ENCODE measurements around the gene KIF1A. TPM values are rescaled to one million over a fixed set of nuclear protein-coding genes. Genes with fewer than 3 reads are reported as not detected.
"Not testable (repeated sequence)": the region's sequence is repeated elsewhere in the genome, so short reads cannot be mapped to it uniquely, and the experiment has no call there.

KIF1A gene
- polyA plus RNA-seq, 4 donors: 7.9 to 15.8 (median 12.5) TPM

DNA sequence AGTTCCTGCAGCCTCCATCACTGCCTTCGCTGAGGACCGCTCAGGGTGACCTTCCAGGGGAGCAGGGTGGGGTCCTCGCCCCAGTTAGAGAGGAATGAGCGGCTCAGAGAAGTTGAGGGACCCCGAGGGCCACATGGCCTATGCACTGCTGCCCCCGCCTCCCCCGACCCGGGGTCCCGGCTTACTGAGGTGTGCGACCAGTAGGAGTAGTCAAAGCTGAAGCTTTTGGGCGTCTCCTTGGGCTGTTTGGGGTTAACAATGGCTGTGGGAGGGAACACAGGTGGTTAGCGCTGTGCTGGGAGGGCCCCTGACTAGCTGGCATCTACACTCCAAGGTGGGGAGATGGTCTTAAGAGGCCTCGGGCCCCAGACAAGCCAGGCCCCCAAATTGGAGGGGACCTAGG is 31.0 kb downstream of the KIF1A start:
- no peak for DNase-seq (ENCODE audit: low read depth in 4 of 4, low spot score in 2 of 4)

DNA sequence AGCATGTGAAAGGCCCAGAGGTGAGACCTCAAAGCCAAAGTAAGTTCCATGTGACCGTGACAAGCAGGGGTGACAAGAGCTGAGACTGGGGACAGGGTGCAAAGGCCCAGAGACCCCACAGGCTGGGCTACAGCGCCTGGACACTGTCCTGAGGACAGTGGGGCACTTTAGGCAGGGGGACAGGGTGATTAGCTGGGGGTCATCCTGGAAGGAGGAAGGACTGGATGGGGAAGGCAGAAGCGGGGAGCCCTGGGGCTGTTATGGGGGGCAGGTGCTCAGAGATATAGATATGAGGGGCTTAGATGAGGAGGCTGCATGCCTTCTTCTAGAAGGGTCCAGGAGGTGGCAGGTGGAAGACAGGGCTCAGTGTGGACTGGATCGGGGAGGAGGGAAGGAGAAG is 31.5 kb downstream of the KIF1A start:
- no peak for DNase-seq (ENCODE audit: low read depth in 4 of 4, low spot score in 2 of 4)

- DNase-seq (ENCODE audit: low read depth in 4 of 4, low spot score in 2 of 4): no peak
These were observed 32.2 kb downstream of the KIF1A start for GRCh38 chr2:240787521-240788472.

- no peak for DNase-seq (ENCODE audit: low read depth in 4 of 4, low spot score in 2 of 4)
These were observed 33.1 kb downstream of the KIF1A start for GRCh38 chr2:240786871-240787311.

DNA sequence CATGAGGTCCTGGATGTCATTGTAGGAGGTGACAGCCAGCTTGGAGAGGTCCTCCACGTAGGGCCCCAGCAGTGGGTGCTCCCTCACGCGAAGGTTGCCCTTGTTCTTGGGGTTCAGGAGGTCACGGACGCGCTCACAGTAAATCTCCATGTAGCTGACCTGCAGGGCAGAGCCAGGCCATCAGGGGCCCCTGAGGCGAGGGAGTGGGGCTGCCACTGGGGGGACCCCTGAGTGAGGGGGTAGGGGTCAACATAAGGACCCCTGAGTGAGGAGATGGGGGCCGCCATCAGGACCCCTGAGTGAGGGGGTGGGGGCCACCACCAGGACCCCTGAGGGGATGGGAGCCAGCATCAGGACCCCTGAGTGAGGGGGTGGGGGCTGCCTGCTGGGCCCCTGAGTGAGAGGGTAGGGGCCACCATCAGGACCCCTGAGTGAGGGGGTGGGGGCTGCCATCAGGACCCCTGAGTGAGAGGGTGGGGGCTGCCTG is 33.6 kb downstream of the KIF1A start:
- DNase-seq (ENCODE audit: low read depth in 4 of 4, low spot score in 2 of 4): no peak

GRCh38 chr2:240785424-240786335 is 34.3 kb downstream of the KIF1A start:
- no peak for DNase-seq (ENCODE audit: low read depth in 4 of 4, low spot score in 2 of 4)

GRCh38 chr2:240784629-240785423 is 35.2 kb downstream of the KIF1A start:
- DNase-seq (ENCODE audit: low read depth in 4 of 4, low spot score in 2 of 4): no peak

DNA sequence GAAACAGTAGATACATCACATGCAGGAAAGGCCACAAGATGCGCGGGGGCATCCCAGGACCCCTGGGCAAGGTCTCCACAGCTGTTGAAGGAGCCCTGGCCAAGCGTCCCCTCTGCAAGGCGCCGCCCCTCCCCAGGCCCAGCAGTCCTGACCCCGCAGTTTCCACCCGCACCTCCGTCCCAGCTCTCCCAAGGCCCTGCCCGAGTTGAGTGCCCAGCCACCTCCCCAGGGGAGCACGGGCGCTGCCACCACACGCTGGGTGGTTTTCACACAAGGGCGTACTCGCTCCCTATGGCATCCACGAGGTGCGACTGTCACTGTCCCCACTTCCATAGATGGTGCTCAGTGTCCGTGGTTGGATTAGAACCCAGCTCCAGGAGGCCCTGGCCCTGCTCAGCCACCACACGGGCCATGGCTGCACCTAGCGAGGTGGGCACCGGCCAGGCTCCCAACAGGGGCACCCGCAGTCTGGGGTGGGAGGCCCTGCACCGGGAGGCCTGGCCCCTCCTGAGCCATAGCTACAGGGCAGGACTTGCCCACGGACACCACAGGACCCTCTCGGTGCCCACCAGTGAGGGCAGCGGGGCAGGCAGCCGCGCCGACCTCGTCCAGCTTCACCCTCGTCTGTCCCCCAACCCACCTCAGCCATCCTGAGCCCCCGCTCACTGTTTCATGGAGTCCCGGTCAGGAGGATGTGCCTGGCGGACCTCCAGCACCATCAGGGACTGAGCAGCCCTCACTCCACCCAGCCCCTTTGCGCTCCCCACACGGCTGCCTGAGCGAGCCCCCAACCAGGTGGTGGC is 36.0 kb downstream of the KIF1A start:
- no peak for DNase-seq (ENCODE audit: low read depth in 4 of 4, low spot score in 2 of 4)

- DNase-seq (ENCODE audit: low read depth in 4 of 4, low spot score in 2 of 4): no peak
These were observed 36.9 kb downstream of the KIF1A start for GRCh38 chr2:240782886-240783818.

- no peak for DNase-seq (ENCODE audit: low read depth in 4 of 4, low spot score in 2 of 4)
These were observed 37.7 kb downstream of the KIF1A start for GRCh38 chr2:240782221-240782885.

DNA sequence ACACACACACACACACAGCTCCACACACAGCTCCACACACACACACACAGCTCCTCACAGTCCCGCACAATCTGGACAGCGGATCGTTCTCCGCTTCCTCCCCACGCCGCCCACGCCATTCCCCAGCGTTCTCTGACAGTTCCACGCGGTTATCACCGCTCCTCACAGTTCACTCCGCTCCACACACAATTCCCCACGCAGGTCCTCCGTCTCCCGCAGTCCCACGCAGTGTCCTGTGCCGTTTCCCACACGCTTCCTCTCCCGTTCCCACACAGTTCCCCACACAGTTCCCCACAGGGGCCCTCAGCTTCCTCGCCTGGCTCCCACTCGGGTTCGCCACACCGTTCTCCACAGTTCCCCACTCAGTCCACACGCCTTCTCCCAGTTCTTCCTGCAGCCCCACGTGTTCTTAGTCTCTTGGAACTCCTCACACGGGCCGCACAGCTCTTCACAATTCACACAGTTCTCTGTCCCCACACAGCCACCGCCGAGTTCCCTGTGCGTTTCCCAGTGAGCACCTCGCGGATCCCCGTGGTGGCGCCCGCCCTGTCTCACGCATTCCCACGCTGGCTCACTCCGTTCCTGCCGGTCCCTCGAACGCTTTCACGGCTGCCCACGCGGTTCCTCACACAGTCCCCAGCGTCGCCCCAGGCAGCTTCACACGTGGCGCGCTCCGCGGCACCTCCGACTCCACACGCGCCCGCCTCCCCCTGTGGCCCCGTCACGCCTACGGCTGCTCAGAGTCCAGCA is 38.4 kb downstream of the KIF1A start:
- no peak for DNase-seq (ENCODE audit: low read depth in 4 of 4, low spot score in 2 of 4)

DNA sequence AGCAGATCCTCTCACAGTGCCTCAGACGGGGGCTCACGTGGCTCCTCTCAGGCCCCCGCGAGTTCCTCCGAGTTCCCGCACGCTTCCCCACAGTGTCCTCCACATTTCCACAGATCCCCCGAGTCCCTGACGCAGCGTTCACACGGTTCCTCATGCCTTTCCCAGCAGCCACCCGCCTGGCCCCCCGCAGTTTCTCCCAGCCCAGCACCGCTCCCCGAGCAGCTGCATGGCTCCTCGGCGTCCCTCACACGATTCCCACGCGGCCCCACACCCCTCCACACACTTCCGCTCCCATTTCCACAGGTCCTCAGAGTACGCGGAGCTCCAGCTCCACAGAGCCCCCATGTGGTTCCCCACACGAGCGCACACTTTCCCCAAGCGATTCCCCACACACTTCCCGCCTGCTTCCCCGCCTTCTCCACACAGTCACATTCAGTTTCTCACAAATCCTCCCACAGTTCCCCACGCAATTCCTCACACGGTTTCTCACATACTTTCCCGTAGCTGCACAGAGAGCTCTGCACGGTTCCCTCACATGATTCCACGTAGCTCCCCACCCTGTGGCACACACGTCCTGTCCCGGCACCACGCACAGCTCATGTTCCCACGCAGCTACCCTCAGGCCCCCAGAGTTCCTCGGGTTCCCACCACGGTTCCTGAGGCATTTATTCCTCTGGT is 39.9 kb downstream of the KIF1A start:
- DNase-seq (ENCODE audit: low read depth in 4 of 4, low spot score in 2 of 4): no peak

DNA sequence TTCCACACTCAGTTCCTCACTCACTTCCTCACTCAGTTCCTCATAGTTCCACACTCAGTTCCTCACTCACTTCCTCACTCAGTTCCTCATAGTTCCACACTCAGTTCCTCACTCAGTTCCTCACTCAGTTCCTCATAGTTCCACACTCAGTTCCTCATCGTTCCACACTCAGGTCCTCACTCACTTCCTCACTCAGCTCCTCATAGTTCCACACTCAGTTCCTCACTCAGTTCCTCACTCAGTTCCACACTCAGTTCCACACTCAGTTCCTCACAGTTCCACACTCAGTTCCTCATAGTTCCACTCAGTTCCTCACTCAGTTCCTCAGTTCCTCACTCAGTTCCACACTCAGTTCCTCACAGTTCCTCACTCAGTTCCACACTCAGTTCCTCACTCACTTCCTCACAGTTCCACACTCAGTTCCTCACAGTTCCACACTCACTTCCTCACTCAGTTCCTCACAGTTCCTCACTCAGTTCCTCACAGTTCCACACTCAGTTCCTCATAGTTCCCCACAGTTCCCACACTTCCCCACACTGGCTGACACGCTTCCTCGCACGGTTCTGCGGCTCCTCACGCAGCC is 40.7 kb downstream of the KIF1A start:
- DNase-seq (ENCODE audit: low read depth in 4 of 4, low spot score in 2 of 4): not testable (repeated sequence)

GRCh38 chr2:240778426-240778825 is 41.6 kb downstream of the KIF1A start:
- DNase-seq (ENCODE audit: low read depth in 4 of 4, low spot score in 2 of 4): no peak

DNA sequence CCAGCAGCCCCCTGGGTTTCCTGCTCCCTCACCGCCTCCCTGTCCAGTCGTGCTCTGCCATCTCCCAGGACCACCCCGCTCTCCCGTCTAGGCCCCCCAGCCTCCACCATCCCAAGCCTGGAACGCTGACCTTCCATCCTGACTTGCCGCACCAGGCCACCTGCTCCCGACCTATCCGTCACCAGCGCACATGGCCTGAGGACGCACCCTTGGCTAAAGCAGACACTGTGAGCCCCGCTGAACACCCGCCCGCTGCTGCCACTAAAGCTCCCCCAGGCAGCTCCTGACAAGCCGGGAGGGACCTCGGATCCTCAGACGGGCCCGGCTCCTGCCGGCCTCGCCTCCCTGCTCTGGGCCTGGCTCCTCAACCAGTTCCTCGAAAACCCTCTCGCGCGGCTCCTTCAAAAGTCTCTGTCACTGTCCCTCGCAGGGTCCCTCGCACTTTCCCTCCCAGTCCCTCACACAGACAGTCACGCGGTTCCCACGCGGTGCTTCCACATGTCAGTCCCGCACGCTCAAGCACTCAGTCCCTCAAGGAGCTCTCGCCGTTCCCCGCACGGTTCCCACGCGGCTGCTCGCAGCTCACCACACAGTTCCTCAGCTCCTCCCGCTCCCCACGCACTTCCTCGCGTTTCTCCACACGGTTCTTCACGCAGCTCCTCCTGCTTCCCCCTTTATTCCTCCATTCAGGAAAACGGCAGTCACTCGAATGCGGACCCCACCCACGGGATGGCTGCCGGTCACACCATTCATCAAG is 42.4 kb downstream of the KIF1A start:
- no peak for DNase-seq (ENCODE audit: low read depth in 4 of 4, low spot score in 2 of 4)

DNA sequence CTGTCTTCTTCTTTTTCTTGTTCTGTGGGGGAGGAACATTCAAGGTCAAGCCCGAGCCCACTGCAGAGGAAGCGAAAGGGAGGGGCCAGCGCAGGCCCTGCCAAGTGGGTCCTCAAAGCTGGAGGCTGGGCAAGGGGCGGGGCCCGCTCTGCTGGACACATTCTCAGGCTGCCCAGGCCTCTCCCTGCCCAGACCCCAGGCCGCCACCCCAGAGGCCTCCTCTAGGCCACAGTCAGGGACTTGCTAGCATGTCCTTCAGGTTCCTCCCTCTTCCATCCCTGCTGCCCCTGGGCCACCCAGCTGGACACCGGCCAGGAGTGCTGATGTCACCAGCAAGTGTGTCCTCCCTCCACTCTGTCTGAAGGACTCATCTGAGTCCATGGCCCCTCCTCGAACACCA is 44.1 kb downstream of the KIF1A start:
- no peak for DNase-seq (ENCODE audit: low read depth in 4 of 4, low spot score in 2 of 4)

Measured in left renal cortex interstitium (tissue), 4 donors.